ENCODE data around the gene MCTP1. TPM values are rescaled to one million over a fixed set of nuclear protein-coding genes. Genes with fewer than 3 reads are reported as not detected.

The MCTP1 gene
- polyA plus RNA-seq, 3 donors, result 34.4 to 72.9 (median 55.5) TPM

- Histone ChIP-seq H3K9ac (ENCODE audit: insufficient read depth, low read length, poor library complexity, severe bottlenecking) (no peak overlapping the region), H3K79me2 (ENCODE audit: insufficient read depth, low read length) (no peaks in the 10 kb centered on the region), H3K4me2 (replicated peaks; ENCODE audit: extremely low read depth, low read length, poor library complexity, severe bottlenecking) (no peak overlapping the region), H4K20me1 (ENCODE audit: insufficient read depth, low read length) (no peaks in the 10 kb centered on the region), H3K4me3 (replicated peaks in 1 of 3; ENCODE audit: low read depth in 2 of 3, low read length in 3 of 3) (no peak overlapping the region), H3K27me3 (ENCODE audit: control insufficient read depth in 2 of 2, insufficient read depth in 2 of 2, low read length in 2 of 2) (no peaks in the 10 kb centered on the region), H3K4me1 (ENCODE audit: control insufficient read depth in 1 of 2, insufficient read depth in 2 of 2, low read length in 2 of 2) (no peaks in the 10 kb centered on the region), H3K36me3 (replicated peaks in 1 of 2; ENCODE audit: control insufficient read depth in 1 of 2, insufficient read depth in 2 of 2, low read length in 2 of 2) (no peaks in the 10 kb centered on the region), H2AFZ (ENCODE audit: insufficient read depth, low read depth, low read length, poor library complexity, severe bottlenecking) (no peak overlapping the region), H3K9me3 (replicated peaks in 1 of 2; ENCODE audit: control insufficient read depth in 1 of 2, insufficient read depth in 1 of 2, low read length in 2 of 2) (no peaks in the 10 kb centered on the region), H3K27ac (ENCODE audit: low read depth in 1 of 2, low read length in 2 of 2) (no peak overlapping the region)
- peaks cover 0 to 1% (median 0%) of the 10 kb centered on the region in 3 donors for H3K27me3 Mint-ChIP-seq (ENCODE audit: low read depth in 3 of 3)
- no peaks in the 10 kb centered on the region for H3K36me3 Mint-ChIP-seq
- TF ChIP-seq CTCF (IDR thresholded peaks at IDR 0.05), result no peak
- WGBS (ENCODE audit: insufficient coverage), result 100% methylated on average over 2 of the region's 4 CpGs
- no peaks in the 10 kb centered on the region for H3K4me1 Mint-ChIP-seq
- H3K27ac Mint-ChIP-seq, result no peak overlapping the region
- H3K9me3 Mint-ChIP-seq, result peaks cover 0 to 5% (median 0%) of the 10 kb centered on the region in 7 donors
- DNase-seq, result no peak
- no peak overlapping the region for H3K4me3 Mint-ChIP-seq
- intact Hi-C loops (cut with micrococcal nuclease), result no loop called here
These were observed 90.0 kb downstream of the MCTP1 start for GRCh38 chr5:95194856-95195255.

- Histone ChIP-seq H3K27ac (ENCODE audit: low read depth in 1 of 2, low read length in 2 of 2) (no peak overlapping the region), H3K9me3 (replicated peaks in 1 of 2; ENCODE audit: control insufficient read depth in 1 of 2, insufficient read depth in 1 of 2, low read length in 2 of 2) (no peaks in the 10 kb centered on the region), H3K27me3 (ENCODE audit: control insufficient read depth in 2 of 2, insufficient read depth in 2 of 2, low read length in 2 of 2) (no peaks in the 10 kb centered on the region), H4K20me1 (ENCODE audit: insufficient read depth, low read length) (no peaks in the 10 kb centered on the region), H3K9ac (ENCODE audit: insufficient read depth, low read length, poor library complexity, severe bottlenecking) (no peak overlapping the region), H3K4me2 (replicated peaks; ENCODE audit: extremely low read depth, low read length, poor library complexity, severe bottlenecking) (no peak overlapping the region), H3K4me3 (replicated peaks in 1 of 3; ENCODE audit: low read depth in 2 of 3, low read length in 3 of 3) (no peak overlapping the region), H2AFZ (ENCODE audit: insufficient read depth, low read depth, low read length, poor library complexity, severe bottlenecking) (no peak overlapping the region), H3K4me1 (ENCODE audit: control insufficient read depth in 1 of 2, insufficient read depth in 2 of 2, low read length in 2 of 2) (no peaks in the 10 kb centered on the region), H3K36me3 (replicated peaks in 1 of 2; ENCODE audit: control insufficient read depth in 1 of 2, insufficient read depth in 2 of 2, low read length in 2 of 2) (no peaks in the 10 kb centered on the region), H3K79me2 (ENCODE audit: insufficient read depth, low read length) (no peaks in the 10 kb centered on the region)
- intact Hi-C loops (cut with micrococcal nuclease), result no loop called here
- DNase-seq, result no peak
- no peak for TF ChIP-seq CTCF (IDR thresholded peaks at IDR 0.05)
- Mint-ChIP-seq H3K4me1 (no peaks in the 10 kb centered on the region), H3K4me3 (no peak overlapping the region), H3K27ac (no peak overlapping the region), H3K36me3 (no peaks in the 10 kb centered on the region), H3K27me3 (ENCODE audit: low read depth in 3 of 3) (peaks cover 0 to 4% (median 0%) of the 10 kb centered on the region in 3 donors), H3K9me3 (peaks cover 0 to 1% (median 0%) of the 10 kb centered on the region in 7 donors)
- no CpG with 5 or more reads among the region's 2 CpGs for WGBS (ENCODE audit: insufficient coverage)
These were observed 93.6 kb downstream of the MCTP1 start for GRCh38 chr5:95191330-95191729.
